GM12873 (cell line): ENCODE results near the gene GRID2.

ENCODE experiments used
- CTCF ChIP-seq: IDR thresholded peaks from 2 replicates; pipeline ENCODE4 v1.5.1; 2012; ENCODE audit warnings: low read depth, mild to moderate bottlenecking, moderate library complexity, low read length, control low read depth; ENCODE audit not compliant: insufficient read depth; ENCODE audit errors: missing control alignments

The GRID2 gene

GRCh38 chr4:93617606-93618005 is 1313.8 kb downstream of the GRID2 start:
- TF ChIP-seq CTCF: no peak

GRCh38 chr4:93633721-93634120 is 1330.0 kb downstream of the GRID2 start:
- TF ChIP-seq CTCF: no peak

- no peak for TF ChIP-seq CTCF
These were observed 1332.2 kb downstream of the GRID2 start for GRCh38 chr4:93635943-93636342.

- TF ChIP-seq CTCF: no peak
These were observed 1341.4 kb downstream of the GRID2 start for GRCh38 chr4:93645120-93645519.

GRCh38 chr4:93646233-93646930 is 1342.6 kb downstream of the GRID2 start:
- TF ChIP-seq CTCF: no peak

- no peak for TF ChIP-seq CTCF
These were observed 1344.5 kb downstream of the GRID2 start for GRCh38 chr4:93648258-93648657.

- no peak for TF ChIP-seq CTCF
These were observed 1346.1 kb downstream of the GRID2 start for GRCh38 chr4:93649828-93650227.
